ENCODE measurements around the gene NELL2. TPM values are rescaled to one million over a fixed set of nuclear protein-coding genes. Genes with fewer than 3 reads are reported as not detected.

Gene NELL2
- total and polyA plus RNA-seq, 9 of the 15 experiments (the other 6 are each of a cell fraction or from before 2014, with no cell fraction given): 0.32 to 1.1 (median 0.53) TPM

DNA sequence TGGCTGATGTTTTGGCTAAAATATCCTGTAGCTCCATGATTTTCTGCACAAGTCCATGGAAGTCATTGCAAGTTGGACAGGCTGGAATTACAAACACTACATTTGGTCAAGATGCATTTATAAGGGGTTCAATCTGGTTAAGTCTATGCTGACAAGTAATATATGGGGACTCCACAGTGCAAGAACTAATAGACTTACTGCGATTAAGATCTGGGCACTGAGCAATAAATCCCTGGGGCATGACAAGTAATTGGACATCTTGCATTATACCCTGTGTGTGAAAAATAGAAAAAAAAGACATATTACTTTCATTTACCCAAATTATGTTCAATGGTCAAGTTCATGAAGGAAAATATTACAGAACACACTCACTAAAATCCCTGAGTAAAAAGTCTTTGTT is 99.1 kb downstream of the NELL2 start:
- no peaks in the 10 kb centered on the region for H3K4me1 ChIP-seq (replicated peaks in 1 of 2; ENCODE audit: control insufficient read depth in 2 of 2, insufficient read depth in 2 of 2, low read length in 2 of 2)
- TF ChIP-seq ZBTB33 (CRISPR knock-in tag; IDR thresholded peaks at IDR 0.05): no peak
- TF ChIP-seq HNRNPH1 (optimal IDR thresholded peaks at IDR 0.05; ENCODE audit: low read depth, low read length): no peak
- no peaks in the 10 kb centered on the region for H4K20me1 ChIP-seq (replicated peaks; ENCODE audit: control insufficient read depth, insufficient read depth, low read length)
- 0% methylated on average over 1 of the region's 1 CpG for WGBS (ENCODE audit: insufficient coverage, low coverage, missing lambda C conversion rate)
- in situ Hi-C loops (cut with MboI) (no loop called here), intact Hi-C loops (cut with micrococcal nuclease) (loop anchor here (5.0 kb wide), 1 partner anchor 150 kb away; no protein-coding TSS in a partner anchor)
- no peak overlapping the region for H3K4me2 ChIP-seq (ENCODE audit: insufficient read depth, low read length)
- H3K27me3 ChIP-seq (ENCODE audit: control insufficient read depth in 2 of 2, insufficient read depth in 2 of 2, low read length in 2 of 2): no peaks in the 10 kb centered on the region
- DNase-seq (ENCODE audit: extremely low read depth in 1 of 4, low spot score in 3 of 4) (no peak), FAIRE-seq (no peak), ATAC-seq (no peak)
- no TSS peak for BruUV-seq (replicated peaks)
- no peaks in the 10 kb centered on the region for H3K9me1 ChIP-seq (ENCODE audit: control insufficient read depth, insufficient read depth, low read length)
- POLR2A ChIA-PET: no interaction called here
- H3K9ac ChIP-seq (ENCODE audit: insufficient read depth in 1 of 2, low read depth in 2 of 2, low read length in 2 of 2): no peak overlapping the region
- no peak overlapping the region for H3K4me3 ChIP-seq
- no peaks in the 10 kb centered on the region for H3K79me2 ChIP-seq (ENCODE audit: control insufficient read depth, insufficient read depth, low read length)
- no peaks in the 10 kb centered on the region for H3K9me3 ChIP-seq (replicated peaks; ENCODE audit: control insufficient read depth, insufficient read depth, low read depth, low read length)
- CTCF ChIA-PET (ENCODE audit: low intra/inter-chr PET ratio): no interaction called here
- no peaks in the 10 kb centered on the region for H3K36me3 ChIP-seq (ENCODE audit: control insufficient read depth, insufficient read depth, low read length)
- no peak overlapping the region for H2AFZ ChIP-seq (ENCODE audit: low read depth, low read length)
- H3K27ac ChIP-seq (ENCODE audit: extremely low read depth, low read depth, low read length): no peak overlapping the region

DNA sequence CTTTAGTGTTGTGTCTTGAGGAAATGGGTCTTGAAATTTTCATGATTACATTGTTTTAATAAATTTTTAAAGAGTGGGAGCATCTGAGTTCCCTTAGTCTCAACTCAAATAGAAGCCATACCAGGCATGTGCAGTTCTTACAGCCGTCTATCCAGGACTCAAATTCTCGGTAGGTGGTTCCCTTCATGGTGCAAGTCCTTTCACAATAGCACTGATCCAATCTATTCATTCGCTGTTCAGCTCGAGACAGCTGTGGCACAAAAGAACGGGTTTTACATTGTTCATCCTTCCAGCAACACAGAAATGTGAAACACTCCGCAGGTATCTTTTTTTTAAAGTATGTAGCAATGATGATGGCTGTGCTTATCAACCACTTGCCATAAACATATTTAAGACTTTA is 100.2 kb downstream of the NELL2 start:
- Histone ChIP-seq H3K4me1 (replicated peaks in 1 of 2; ENCODE audit: control insufficient read depth in 2 of 2, insufficient read depth in 2 of 2, low read length in 2 of 2) (no peaks in the 10 kb centered on the region), H3K27me3 (ENCODE audit: control insufficient read depth in 2 of 2, insufficient read depth in 2 of 2, low read length in 2 of 2) (no peaks in the 10 kb centered on the region), H3K4me2 (ENCODE audit: insufficient read depth, low read length) (no peak overlapping the region), H3K79me2 (ENCODE audit: control insufficient read depth, insufficient read depth, low read length) (no peaks in the 10 kb centered on the region), H3K27ac (ENCODE audit: extremely low read depth, low read depth, low read length) (no peak overlapping the region), H3K9me3 (replicated peaks; ENCODE audit: control insufficient read depth, insufficient read depth, low read depth, low read length) (no peaks in the 10 kb centered on the region), H3K36me3 (ENCODE audit: control insufficient read depth, insufficient read depth, low read length) (no peaks in the 10 kb centered on the region), H3K9ac (ENCODE audit: insufficient read depth in 1 of 2, low read depth in 2 of 2, low read length in 2 of 2) (no peak overlapping the region), H4K20me1 (replicated peaks; ENCODE audit: control insufficient read depth, insufficient read depth, low read length) (no peaks in the 10 kb centered on the region), H3K4me3 (no peak overlapping the region), H3K9me1 (ENCODE audit: control insufficient read depth, insufficient read depth, low read length) (no peaks in the 10 kb centered on the region), H2AFZ (ENCODE audit: low read depth, low read length) (no peak overlapping the region)
- POLR2A ChIA-PET: no interaction called here
- CTCF ChIA-PET (ENCODE audit: low intra/inter-chr PET ratio): no interaction called here
- FAIRE-seq (no peak), DNase-seq (ENCODE audit: extremely low read depth in 1 of 4, low spot score in 3 of 4) (no peak), ATAC-seq (no peak)
- in situ Hi-C loops (cut with MboI): no loop called here
- no TSS peak for BruUV-seq (replicated peaks)
- intact Hi-C loops (cut with micrococcal nuclease): loop anchor here (5.0 kb wide), 1 partner anchor 151 kb away; no protein-coding TSS in a partner anchor
- under 1% methylated on average over 6 of the region's 6 CpGs for WGBS (ENCODE audit: insufficient coverage, low coverage, missing lambda C conversion rate)
- TF ChIP-seq SMARCB1 (IDR thresholded peaks at IDR 0.05; ENCODE audit: insufficient read length, low read depth): no peak
- TF ChIP-seq LARP7 (IDR thresholded peaks at IDR 0.05): no peak
- no peak for TF ChIP-seq BACH1 (tag; IDR thresholded peaks at IDR 0.05)
- no peak for TF ChIP-seq POLR3G (IDR thresholded peaks at IDR 0.05; ENCODE audit: extremely low read depth, insufficient read length, insufficient replicate concordance)
- no peak for TF ChIP-seq USF1 (CRISPR knock-in tag; IDR thresholded peaks at IDR 0.05)
- no peak for TF ChIP-seq TCF7 (IDR thresholded peaks at IDR 0.05; ENCODE audit: borderline replicate concordance)
- no peak for TF ChIP-seq TBP (optimal IDR thresholded peaks at IDR 0.05; ENCODE audit: low read depth, low read length)
- TF ChIP-seq BDP1 (IDR thresholded peaks at IDR 0.05; ENCODE audit: insufficient read depth, insufficient read length): no peak
- no peak for TF ChIP-seq GATAD2B (IDR thresholded peaks at IDR 0.05; ENCODE audit: borderline replicate concordance)
- TF ChIP-seq ZNF75A (CRISPR knock-in tag; IDR thresholded peaks at IDR 0.05): no peak

All from K562 (cell line).